SK-N-SH (cell line): ENCODE data around the gene RMND1.

ENCODE experiments used
- CHD2 ChIP-seq: fragments of 150-350 bp; IDR thresholded peaks from 2 replicates; pipeline ENCODE4 v1.6.1; 2018; ENCODE audit warnings: low read length; ENCODE audit not compliant: partially characterized antibody
- ELF1 ChIP-seq: IDR thresholded peaks from 2 replicates; pipeline ENCODE4 v1.4.0; 2012
- EP300 ChIP-seq, 2 experiments: IDR thresholded peaks; 2 replicates each; pipeline versions ENCODE4 v1.4.0 to v1.6.1; 2012; ENCODE audit warnings: borderline replicate concordance in 1 of 2, low read depth in 1 of 2, low read length in 1 of 2
- FOXJ3 ChIP-seq: sonication (generic); formaldehyde crosslinking; IDR thresholded peaks from 2 replicates; pipeline ENCODE4 v1.5.1; 2020; ENCODE audit warnings: mild to moderate bottlenecking, missing genetic modification reagents
- GATA2 ChIP-seq: sonication (generic); formaldehyde crosslinking; IDR thresholded peaks from 2 replicates; pipeline ENCODE4 v1.5.0; 2020; ENCODE audit warnings: mild to moderate bottlenecking, missing genetic modification reagents
- MAX ChIP-seq: IDR thresholded peaks from 2 replicates; pipeline ENCODE4 v1.4.0; 2012; ENCODE audit warnings: low read depth
- MXI1 ChIP-seq: IDR thresholded peaks from 2 replicates; pipeline ENCODE4 v1.6.1; 2012; ENCODE audit warnings: mild to moderate bottlenecking, low read depth, low read length, improper control_type of control experiment
- NRF1 ChIP-seq: IDR thresholded peaks from 2 replicates; pipeline ENCODE4 v1.6.1; 2012; ENCODE audit warnings: low read depth, mild to moderate bottlenecking, low read length
- POLR2AphosphoS5 ChIP-seq: IDR thresholded peaks from 2 replicates; pipeline ENCODE4 v1.6.1; 2012; ENCODE audit warnings: low read depth, low read length
- REST ChIP-seq: IDR thresholded peaks from 2 replicates; pipeline ENCODE4 v1.6.1; 2012; ENCODE audit warnings: mild to moderate bottlenecking, low read depth, low read length, moderate library complexity
- SIN3A ChIP-seq: IDR thresholded peaks from 2 replicates; pipeline ENCODE4 v1.6.1; 2012; ENCODE audit warnings: low read depth, mild to moderate bottlenecking, low read length, moderate library complexity, borderline replicate concordance
- SMC3 ChIP-seq: IDR thresholded peaks from 2 replicates; pipeline ENCODE4 v1.6.1; 2012; ENCODE audit warnings: low read depth, low read length, improper control_type of control experiment
- TAF1 ChIP-seq: IDR thresholded peaks from 2 replicates; pipeline ENCODE4 v1.6.1; 2012; ENCODE audit warnings: low read depth, mild to moderate bottlenecking, low read length, moderate library complexity, borderline replicate concordance
- TF ChIP-seq, protein P1 (sequence below): fragments of 200-600 bp; sonication (generic); IDR thresholded peaks from 2 replicates; pipeline ENCODE4 v1.6.1; 2017; ENCODE audit warnings: antibody characterized with exemption, mild to moderate bottlenecking, moderate library complexity

DNA sequence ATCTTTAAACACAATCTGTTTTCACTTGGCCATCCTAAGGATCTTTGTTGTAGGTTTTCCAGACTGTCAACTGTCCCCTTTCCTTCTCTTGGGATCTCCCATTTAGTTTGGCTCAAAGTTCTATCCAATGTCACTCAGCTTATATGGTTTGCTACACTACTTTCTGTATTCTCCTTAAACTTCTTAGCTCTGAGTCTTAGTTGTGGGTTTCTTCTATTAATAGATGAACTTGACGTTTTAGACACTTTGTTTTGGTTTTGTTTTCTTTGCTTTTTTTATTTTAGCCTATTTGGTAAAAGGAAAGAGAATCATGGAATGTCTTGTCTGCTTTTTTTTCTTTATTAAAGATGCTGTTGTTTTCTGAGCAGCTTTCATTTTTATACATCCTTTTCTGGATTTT, 11.4 kb downstream of the RMND1 start:
- TF ChIP-seq, protein P1, sequence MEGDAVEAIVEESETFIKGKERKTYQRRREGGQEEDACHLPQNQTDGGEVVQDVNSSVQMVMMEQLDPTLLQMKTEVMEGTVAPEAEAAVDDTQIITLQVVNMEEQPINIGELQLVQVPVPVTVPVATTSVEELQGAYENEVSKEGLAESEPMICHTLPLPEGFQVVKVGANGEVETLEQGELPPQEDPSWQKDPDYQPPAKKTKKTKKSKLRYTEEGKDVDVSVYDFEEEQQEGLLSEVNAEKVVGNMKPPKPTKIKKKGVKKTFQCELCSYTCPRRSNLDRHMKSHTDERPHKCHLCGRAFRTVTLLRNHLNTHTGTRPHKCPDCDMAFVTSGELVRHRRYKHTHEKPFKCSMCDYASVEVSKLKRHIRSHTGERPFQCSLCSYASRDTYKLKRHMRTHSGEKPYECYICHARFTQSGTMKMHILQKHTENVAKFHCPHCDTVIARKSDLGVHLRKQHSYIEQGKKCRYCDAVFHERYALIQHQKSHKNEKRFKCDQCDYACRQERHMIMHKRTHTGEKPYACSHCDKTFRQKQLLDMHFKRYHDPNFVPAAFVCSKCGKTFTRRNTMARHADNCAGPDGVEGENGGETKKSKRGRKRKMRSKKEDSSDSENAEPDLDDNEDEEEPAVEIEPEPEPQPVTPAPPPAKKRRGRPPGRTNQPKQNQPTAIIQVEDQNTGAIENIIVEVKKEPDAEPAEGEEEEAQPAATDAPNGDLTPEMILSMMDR = no peak
- no peak for TF ChIP-seq POLR2AphosphoS5
- no peak for TF ChIP-seq MAX
- TF ChIP-seq GATA2 (CRISPR knock-in tag) = no peak
- no peak for TF ChIP-seq SIN3A
- no peak for TF ChIP-seq NRF1
- no peak for TF ChIP-seq EP300 (IDR thresholded peaks at IDR 0.05; ENCODE audit: borderline replicate concordance in 1 of 2, low read depth in 1 of 2, low read length in 1 of 2)
- no peak for TF ChIP-seq TAF1
- no peak for TF ChIP-seq FOXJ3 (CRISPR knock-in tag)
- no peak for TF ChIP-seq SMC3
- TF ChIP-seq CHD2 = no peak
- no peak for TF ChIP-seq MXI1
- TF ChIP-seq REST = no peak
- no peak for TF ChIP-seq ELF1
